ENCODE data around the gene TET3.

DNA sequence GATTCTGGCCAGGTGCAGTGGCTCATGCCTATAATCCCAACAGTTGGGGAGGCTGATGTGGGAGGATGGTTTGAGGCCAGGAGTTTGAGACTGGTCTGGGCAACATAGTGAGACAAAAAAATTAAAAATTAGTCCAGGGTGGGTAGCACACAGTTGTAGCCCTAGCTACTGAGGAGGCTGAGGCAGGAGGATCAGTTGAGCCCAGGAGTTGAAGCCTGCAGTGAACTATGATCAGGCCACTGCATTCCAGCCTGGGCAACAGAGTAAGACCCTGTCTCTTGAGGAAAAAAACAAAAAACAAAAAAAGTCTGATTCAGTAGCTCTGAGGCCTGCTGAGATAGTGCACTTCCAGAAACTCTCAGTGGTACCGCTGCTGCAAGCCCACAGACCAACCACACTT is 7.9 kb upstream of the TET3 start:
- TF ChIP-seq, protein P1, sequence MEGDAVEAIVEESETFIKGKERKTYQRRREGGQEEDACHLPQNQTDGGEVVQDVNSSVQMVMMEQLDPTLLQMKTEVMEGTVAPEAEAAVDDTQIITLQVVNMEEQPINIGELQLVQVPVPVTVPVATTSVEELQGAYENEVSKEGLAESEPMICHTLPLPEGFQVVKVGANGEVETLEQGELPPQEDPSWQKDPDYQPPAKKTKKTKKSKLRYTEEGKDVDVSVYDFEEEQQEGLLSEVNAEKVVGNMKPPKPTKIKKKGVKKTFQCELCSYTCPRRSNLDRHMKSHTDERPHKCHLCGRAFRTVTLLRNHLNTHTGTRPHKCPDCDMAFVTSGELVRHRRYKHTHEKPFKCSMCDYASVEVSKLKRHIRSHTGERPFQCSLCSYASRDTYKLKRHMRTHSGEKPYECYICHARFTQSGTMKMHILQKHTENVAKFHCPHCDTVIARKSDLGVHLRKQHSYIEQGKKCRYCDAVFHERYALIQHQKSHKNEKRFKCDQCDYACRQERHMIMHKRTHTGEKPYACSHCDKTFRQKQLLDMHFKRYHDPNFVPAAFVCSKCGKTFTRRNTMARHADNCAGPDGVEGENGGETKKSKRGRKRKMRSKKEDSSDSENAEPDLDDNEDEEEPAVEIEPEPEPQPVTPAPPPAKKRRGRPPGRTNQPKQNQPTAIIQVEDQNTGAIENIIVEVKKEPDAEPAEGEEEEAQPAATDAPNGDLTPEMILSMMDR (IDR thresholded peaks at IDR 0.05): no peak
- TF ChIP-seq POLR2A (IDR thresholded peaks at IDR 0.05): no peak

Data from sigmoid colon (tissue), 3 donors.